ENCODE results near the gene ZFAND6.

Gene ZFAND6

GRCh38 chr15:80163897-80164296 is 104.4 kb downstream of the ZFAND6 start:
- TF ChIP-seq CREB1 (IDR thresholded peaks at IDR 0.05; ENCODE audit: low read depth) (no peak), FOXM1 (IDR thresholded peaks at IDR 0.05; ENCODE audit: borderline replicate concordance, low read depth) (no peak), TEAD4 (IDR thresholded peaks at IDR 0.05) (no peak), YY1 (IDR thresholded peaks at IDR 0.05; ENCODE audit: low read depth) (no peak), CEBPB (IDR thresholded peaks at IDR 0.05) (no peak), TAF1 (IDR thresholded peaks at IDR 0.05; ENCODE audit: low read depth) (no peak), EP300 (IDR thresholded peaks at IDR 0.05; ENCODE audit: borderline replicate concordance) (no peak), RAD21 (IDR thresholded peaks at IDR 0.05; ENCODE audit: low read depth) (no peak), ZBTB7A (IDR thresholded peaks at IDR 0.05; ENCODE audit: low read depth) (no peak), EGR1 (IDR thresholded peaks at IDR 0.05) (no peak)

GRCh38 chr15:80167936-80168335 is 108.5 kb downstream of the ZFAND6 start:
- TF ChIP-seq USF1 (IDR thresholded peaks at IDR 0.05) (no peak), CREB1 (IDR thresholded peaks at IDR 0.05; ENCODE audit: low read depth) (no peak), CEBPB (IDR thresholded peaks at IDR 0.05) (no peak), REST (IDR thresholded peaks at IDR 0.05; ENCODE audit: low read depth) (no peak), YY1 (IDR thresholded peaks at IDR 0.05; ENCODE audit: low read depth) (no peak), TAF1 (IDR thresholded peaks at IDR 0.05; ENCODE audit: low read depth) (no peak), RAD21 (IDR thresholded peaks at IDR 0.05; ENCODE audit: low read depth) (no peak), MAX (IDR thresholded peaks at IDR 0.05) (no peak)

GRCh38 chr15:80168421-80168820 is 108.9 kb downstream of the ZFAND6 start:
- TF ChIP-seq REST (IDR thresholded peaks at IDR 0.05; ENCODE audit: low read depth) (no peak), ZBTB7A (IDR thresholded peaks at IDR 0.05; ENCODE audit: low read depth) (no peak), CEBPB (IDR thresholded peaks at IDR 0.05) (no peak), EGR1 (IDR thresholded peaks at IDR 0.05) (no peak), NFIC (IDR thresholded peaks at IDR 0.05) (no peak), YY1 (IDR thresholded peaks at IDR 0.05; ENCODE audit: low read depth) (no peak), RAD21 (IDR thresholded peaks at IDR 0.05; ENCODE audit: low read depth) (no peak), TAF1 (IDR thresholded peaks at IDR 0.05; ENCODE audit: low read depth) (no peak), FOXM1 (IDR thresholded peaks at IDR 0.05; ENCODE audit: borderline replicate concordance, low read depth) (no peak), TEAD4 (IDR thresholded peaks at IDR 0.05) (no peak), TCF12 (IDR thresholded peaks at IDR 0.05; ENCODE audit: low read depth) (no peak), MAX (IDR thresholded peaks at IDR 0.05) (no peak), EP300 (IDR thresholded peaks at IDR 0.05; ENCODE audit: borderline replicate concordance) (no peak), CREB1 (IDR thresholded peaks at IDR 0.05; ENCODE audit: low read depth) (no peak), USF1 (IDR thresholded peaks at IDR 0.05) (no peak)

- TF ChIP-seq TAF1 (IDR thresholded peaks at IDR 0.05; ENCODE audit: low read depth), result no peak
- no peak for TF ChIP-seq RAD21 (IDR thresholded peaks at IDR 0.05; ENCODE audit: low read depth)
- no peak for TF ChIP-seq EGR1 (IDR thresholded peaks at IDR 0.05)
- no peak for TF ChIP-seq ZBTB7A (IDR thresholded peaks at IDR 0.05; ENCODE audit: low read depth)
Measured at GRCh38 chr15:80169768-80170357, 110.4 kb downstream of the ZFAND6 start.

GRCh38 chr15:80170596-80170995 is 111.1 kb downstream of the ZFAND6 start:
- TF ChIP-seq TEAD4 (IDR thresholded peaks at IDR 0.05) (no peak), ZBTB7A (IDR thresholded peaks at IDR 0.05; ENCODE audit: low read depth) (no peak), FOXM1 (IDR thresholded peaks at IDR 0.05; ENCODE audit: borderline replicate concordance, low read depth) (no peak), YY1 (IDR thresholded peaks at IDR 0.05; ENCODE audit: low read depth) (no peak), CREB1 (IDR thresholded peaks at IDR 0.05; ENCODE audit: low read depth) (no peak), EGR1 (IDR thresholded peaks at IDR 0.05) (no peak), TCF12 (IDR thresholded peaks at IDR 0.05; ENCODE audit: low read depth) (no peak), CEBPB (IDR thresholded peaks at IDR 0.05) (no peak), USF1 (IDR thresholded peaks at IDR 0.05) (no peak), TAF1 (IDR thresholded peaks at IDR 0.05; ENCODE audit: low read depth) (no peak), MAX (IDR thresholded peaks at IDR 0.05) (no peak), REST (IDR thresholded peaks at IDR 0.05; ENCODE audit: low read depth) (no peak), EP300 (IDR thresholded peaks at IDR 0.05; ENCODE audit: borderline replicate concordance) (no peak), RAD21 (IDR thresholded peaks at IDR 0.05; ENCODE audit: low read depth) (no peak), NFIC (IDR thresholded peaks at IDR 0.05) (no peak)
